SJCRH30 (cell line): ENCODE data around the gene PGAP2. TPM values are rescaled to one million over a fixed set of nuclear protein-coding genes. Genes with fewer than 3 reads are reported as not detected.

Experiments used
- DNase-seq, 2 experiments: peaks; one replicate each; pipeline ENCODE4 v3.0.0-alpha.2; 2015 to 2020
- H3K27ac ChIP-seq: fragments of 250-450 bp; sonication (Bioruptor Pico); 2 replicates; pipeline ENCODE4 v1.5.1; 2020; ENCODE audit warnings: mild to moderate bottlenecking, moderate library complexity
- H3K27me3 ChIP-seq: fragments of 250-450 bp; sonication (Bioruptor Pico); 2 replicates; pipeline ENCODE4 v1.5.1; 2020; ENCODE audit warnings: mild to moderate bottlenecking, moderate library complexity
- H3K36me3 ChIP-seq: fragments of 250-450 bp; sonication (Bioruptor Pico); 2 replicates; pipeline ENCODE4 v1.5.1; 2020; ENCODE audit warnings: mild to moderate bottlenecking, moderate library complexity
- H3K4me1 ChIP-seq: fragments of 250-450 bp; sonication (Bioruptor Pico); 2 replicates; pipeline ENCODE4 v1.5.1; 2020; ENCODE audit warnings: mild to moderate bottlenecking, moderate library complexity
- H3K4me3 ChIP-seq: fragments of 250-450 bp; sonication (Bioruptor Pico); 2 replicates; pipeline ENCODE4 v1.5.1; 2020; ENCODE audit warnings: mild to moderate bottlenecking, moderate library complexity
- H3K9me3 ChIP-seq: fragments of 250-450 bp; sonication (Bioruptor Pico); replicated peaks from 2 replicates; pipeline ENCODE4 v1.5.1; 2020; ENCODE audit warnings: mild to moderate bottlenecking, moderate library complexity
- total RNA-seq: library from RNA; depleted of rRNA; stranded (reverse); fragments of >200 nt; shearing (Covaris generic); gene quantifications from 2 replicates; pipeline ENCODE4 v1.2.3, GENCODE V29; 2014

PGAP2 gene
- total RNA-seq, 1 experiment from 2014 or later = 5.3 TPM

- no peak for DNase-seq
- H3K4me3 ChIP-seq = no peak overlapping the region
- no peaks in the 10 kb centered on the region for H3K9me3 ChIP-seq
- no peaks in the 10 kb centered on the region for H3K4me1 ChIP-seq
- no peaks in the 10 kb centered on the region for H3K27me3 ChIP-seq
- H3K27ac ChIP-seq = no peak overlapping the region
- H3K36me3 ChIP-seq = peaks cover 21% of the 10 kb centered on the region
Measured at GRCh38 chr11:3833449-3833848, 25.1 kb downstream of the PGAP2 start.

- no peaks in the 10 kb centered on the region for H3K4me1 ChIP-seq
- no peak overlapping the region for H3K4me3 ChIP-seq
- no peaks in the 10 kb centered on the region for H3K9me3 ChIP-seq
- no peak for DNase-seq
- H3K36me3 ChIP-seq = peaks cover 21% of the 10 kb centered on the region
- H3K27ac ChIP-seq = no peak overlapping the region
- H3K27me3 ChIP-seq = no peaks in the 10 kb centered on the region
Measured at GRCh38 chr11:3834349-3834663, 25.9 kb downstream of the PGAP2 start.

- Histone ChIP-seq H3K4me3 (no peak overlapping the region), H3K9me3 (no peaks in the 10 kb centered on the region), H3K4me1 (no peaks in the 10 kb centered on the region), H3K27me3 (no peaks in the 10 kb centered on the region), H3K36me3 (peaks cover 20% of the 10 kb centered on the region), H3K27ac (no peak overlapping the region)
- no peak for DNase-seq
Measured at GRCh38 chr11:3834664-3835461, 26.5 kb downstream of the PGAP2 start.

GRCh38 chr11:3835751-3836150 is 27.4 kb downstream of the PGAP2 start:
- no peaks in the 10 kb centered on the region for H3K4me1 ChIP-seq
- H3K36me3 ChIP-seq = peaks cover 12% of the 10 kb centered on the region; the same call in 1 of the 2 replicates
- H3K27ac ChIP-seq = no peak overlapping the region
- H3K4me3 ChIP-seq = no peak overlapping the region
- no peaks in the 10 kb centered on the region for H3K27me3 ChIP-seq
- H3K9me3 ChIP-seq = no peaks in the 10 kb centered on the region
- DNase-seq = no peak

GRCh38 chr11:3836903-3837302 is 28.5 kb downstream of the PGAP2 start:
- H3K36me3 ChIP-seq = peaks cover 11% of the 10 kb centered on the region; the same call in 1 of the 2 replicates
- DNase-seq = no peak
- H3K4me1 ChIP-seq = no peaks in the 10 kb centered on the region
- no peak overlapping the region for H3K27ac ChIP-seq
- H3K9me3 ChIP-seq = no peaks in the 10 kb centered on the region
- no peak overlapping the region for H3K4me3 ChIP-seq
- H3K27me3 ChIP-seq = no peaks in the 10 kb centered on the region

- Histone ChIP-seq H3K27me3 (no peaks in the 10 kb centered on the region), H3K27ac (no peak overlapping the region), H3K4me3 (no peak overlapping the region), H3K9me3 (no peaks in the 10 kb centered on the region), H3K4me1 (no peaks in the 10 kb centered on the region), H3K36me3 (0 out of 2 replicates have a peak, but pooled peaks cover 8% of the 10 kb centered on the region)
- no peak for DNase-seq
Measured at GRCh38 chr11:3837793-3838192, 29.4 kb downstream of the PGAP2 start.

- DNase-seq = no peak
- Histone ChIP-seq H3K27ac (no peak overlapping the region), H3K4me1 (no peaks in the 10 kb centered on the region), H3K4me3 (no peak overlapping the region), H3K27me3 (no peaks in the 10 kb centered on the region), H3K36me3 (0 out of 2 replicates have a peak, but pooled peaks cover 6% of the 10 kb centered on the region), H3K9me3 (no peaks in the 10 kb centered on the region)
Measured at GRCh38 chr11:3838504-3838903, 30.1 kb downstream of the PGAP2 start.

- peak overlapping the region; percentile 36; the same call in 1 of the 2 replicates for H3K27ac ChIP-seq
Measured at GRCh38 chr11:3840004-3840869, 31.9 kb downstream of the PGAP2 start.

GRCh38 chr11:3840870-3841425 is 32.6 kb downstream of the PGAP2 start, which contains the start of gene RHOG:
RHOG (minus strand) TSS chr11:3840959; CDS start chr11:3828138, 12,821 bp downstream.
- Histone ChIP-seq H3K36me3 (no peaks in the 10 kb centered on the region), H3K4me1 (no peaks in the 10 kb centered on the region), H3K27ac (peak within 1 kb of the TSS; percentile 70), H3K4me3 (peak within 1 kb of the TSS; percentile 97), H3K27me3 (no peaks in the 10 kb centered on the region), H3K9me3 (no peaks in the 10 kb centered on the region)
- DNase-seq = peak; percentile 76 to 85

More at GRCh38 chr11:3840004-3840869, 31.9 kb downstream of the PGAP2 start:
- no peaks in the 10 kb centered on the region for H3K36me3 ChIP-seq
- H3K27me3 ChIP-seq = no peaks in the 10 kb centered on the region
- peak overlapping the region; percentile 97 for H3K4me3 ChIP-seq
- H3K9me3 ChIP-seq = no peaks in the 10 kb centered on the region
- DNase-seq = no peak
- no peaks in the 10 kb centered on the region for H3K4me1 ChIP-seq

GRCh38 chr11:3841426-3842350 is 33.3 kb downstream of the PGAP2 start:
- no peaks in the 10 kb centered on the region for H3K36me3 ChIP-seq
- H3K4me1 ChIP-seq = no peaks in the 10 kb centered on the region
- peak overlapping the region; percentile 70 for H3K27ac ChIP-seq
- DNase-seq = peak in 1 of 2 experiments; percentile 92
- H3K9me3 ChIP-seq = no peaks in the 10 kb centered on the region
- H3K4me3 ChIP-seq = peak overlapping the region; percentile 97
- no peaks in the 10 kb centered on the region for H3K27me3 ChIP-seq

GRCh38 chr11:3843326-3843725 is 35.0 kb downstream of the PGAP2 start:
- no peaks in the 10 kb centered on the region for H3K9me3 ChIP-seq
- H3K4me1 ChIP-seq = no peaks in the 10 kb centered on the region
- no peaks in the 10 kb centered on the region for H3K27me3 ChIP-seq
- H3K4me3 ChIP-seq = no peak overlapping the region
- no peak for DNase-seq
- no peaks in the 10 kb centered on the region for H3K36me3 ChIP-seq
- no peak overlapping the region for H3K27ac ChIP-seq

- no peaks in the 10 kb centered on the region for H3K27me3 ChIP-seq
- H3K9me3 ChIP-seq = no peaks in the 10 kb centered on the region
- H3K27ac ChIP-seq = no peak overlapping the region
- no peaks in the 10 kb centered on the region for H3K4me1 ChIP-seq
- H3K4me3 ChIP-seq = no peak overlapping the region
- no peak for DNase-seq
- H3K36me3 ChIP-seq = no peaks in the 10 kb centered on the region
Measured at GRCh38 chr11:3845246-3845645, 36.9 kb downstream of the PGAP2 start.

- no peak overlapping the region for H3K4me3 ChIP-seq
- no peaks in the 10 kb centered on the region for H3K9me3 ChIP-seq
- no peaks in the 10 kb centered on the region for H3K27me3 ChIP-seq
- no peak for DNase-seq
- no peaks in the 10 kb centered on the region for H3K4me1 ChIP-seq
- H3K36me3 ChIP-seq = no peaks in the 10 kb centered on the region
- no peak overlapping the region for H3K27ac ChIP-seq
Measured at GRCh38 chr11:3845670-3846069, 37.3 kb downstream of the PGAP2 start.

GRCh38 chr11:3849297-3849874 is 41.0 kb downstream of the PGAP2 start:
- Histone ChIP-seq H3K27ac (no peak overlapping the region), H3K9me3 (no peaks in the 10 kb centered on the region), H3K4me3 (no peak overlapping the region), H3K27me3 (no peaks in the 10 kb centered on the region), H3K4me1 (peaks cover 7% of the 10 kb centered on the region), H3K36me3 (no peaks in the 10 kb centered on the region)
- DNase-seq = peak; percentile 20 to 68
